ENCODE results near the gene EFNA1.

EFNA1 gene

GRCh38 chr1:155081472-155082300 is 46.0 kb upstream of the EFNA1 start:
- H3K4me3 ChIP-seq (ENCODE audit: low read depth, low read length) = peak overlapping the region; percentile 65
- no peak for DNase-seq (ENCODE audit: low read depth)
- TF ChIP-seq, protein P1, sequence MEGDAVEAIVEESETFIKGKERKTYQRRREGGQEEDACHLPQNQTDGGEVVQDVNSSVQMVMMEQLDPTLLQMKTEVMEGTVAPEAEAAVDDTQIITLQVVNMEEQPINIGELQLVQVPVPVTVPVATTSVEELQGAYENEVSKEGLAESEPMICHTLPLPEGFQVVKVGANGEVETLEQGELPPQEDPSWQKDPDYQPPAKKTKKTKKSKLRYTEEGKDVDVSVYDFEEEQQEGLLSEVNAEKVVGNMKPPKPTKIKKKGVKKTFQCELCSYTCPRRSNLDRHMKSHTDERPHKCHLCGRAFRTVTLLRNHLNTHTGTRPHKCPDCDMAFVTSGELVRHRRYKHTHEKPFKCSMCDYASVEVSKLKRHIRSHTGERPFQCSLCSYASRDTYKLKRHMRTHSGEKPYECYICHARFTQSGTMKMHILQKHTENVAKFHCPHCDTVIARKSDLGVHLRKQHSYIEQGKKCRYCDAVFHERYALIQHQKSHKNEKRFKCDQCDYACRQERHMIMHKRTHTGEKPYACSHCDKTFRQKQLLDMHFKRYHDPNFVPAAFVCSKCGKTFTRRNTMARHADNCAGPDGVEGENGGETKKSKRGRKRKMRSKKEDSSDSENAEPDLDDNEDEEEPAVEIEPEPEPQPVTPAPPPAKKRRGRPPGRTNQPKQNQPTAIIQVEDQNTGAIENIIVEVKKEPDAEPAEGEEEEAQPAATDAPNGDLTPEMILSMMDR (IDR thresholded peaks at IDR 0.05; ENCODE audit: control insufficient read depth, extremely low read depth, insufficient read depth) = no peak

DNA sequence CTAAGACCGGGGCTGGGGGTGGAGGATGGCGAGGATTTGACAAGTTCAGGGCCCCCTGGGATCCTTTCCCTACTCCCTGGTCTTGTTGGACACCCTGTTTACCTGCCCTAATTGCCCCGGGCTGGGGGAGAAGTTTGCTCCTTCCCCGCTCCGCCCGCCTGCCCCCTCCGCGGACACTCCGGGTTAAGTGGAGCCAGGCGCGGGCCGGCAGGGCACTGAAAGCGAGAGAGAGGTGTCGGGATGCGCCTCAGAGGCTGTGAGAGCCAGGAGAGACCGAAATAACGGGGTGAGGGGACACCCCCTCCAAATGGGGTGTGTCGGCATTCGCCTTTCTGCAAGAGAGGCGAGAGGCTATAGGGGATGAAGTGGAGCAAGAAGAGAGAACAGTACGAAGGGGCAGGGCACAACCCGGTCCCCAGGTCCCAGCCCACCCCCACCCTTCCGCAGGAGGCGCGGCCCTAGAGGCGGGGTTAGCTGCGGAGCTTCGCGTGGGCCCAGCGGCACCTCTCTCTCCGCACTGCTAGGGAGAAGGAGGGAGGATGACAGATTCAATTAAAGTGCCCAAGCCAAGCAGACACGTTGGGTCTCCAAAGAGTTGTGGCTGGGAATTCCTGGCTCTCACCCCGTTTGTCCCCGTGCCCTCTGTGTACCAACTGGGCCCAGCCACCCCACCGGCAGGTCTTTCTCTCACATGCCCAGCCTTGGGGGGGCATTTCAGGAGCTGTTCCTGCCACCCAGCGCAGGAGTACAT is 45.2 kb upstream of the EFNA1 start:
- DNase-seq (ENCODE audit: low read depth) = no peak
- H3K4me3 ChIP-seq (ENCODE audit: low read depth, low read length) = peak overlapping the region; percentile 27

DNA sequence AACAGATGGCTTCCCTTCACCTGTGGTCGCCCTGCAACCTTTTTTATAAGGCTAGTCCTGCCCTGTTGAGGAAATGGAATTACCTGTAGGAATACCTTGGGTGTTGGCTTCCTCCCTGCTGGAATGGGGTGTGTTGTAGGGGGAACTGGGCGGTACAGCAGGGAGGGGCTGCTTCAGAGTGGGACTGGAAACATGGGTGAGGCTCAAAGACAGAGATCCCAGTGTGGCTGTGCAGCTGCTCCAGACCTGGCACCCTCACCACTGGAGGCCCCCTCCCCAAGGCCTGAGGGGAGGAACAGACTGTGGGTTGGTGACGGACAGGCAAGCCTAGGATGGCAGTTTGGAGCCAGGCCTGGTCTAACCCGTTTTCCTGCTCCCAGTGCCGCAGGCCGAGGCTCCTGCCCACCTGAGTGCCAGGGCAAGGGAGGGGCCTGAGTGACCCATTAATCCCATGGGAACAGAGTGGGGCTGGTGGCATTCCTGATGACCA is 44.6 kb upstream of the EFNA1 start:
- peak overlapping the region; percentile 27 for H3K4me3 ChIP-seq (ENCODE audit: low read depth, low read length)
- TF ChIP-seq, protein P1 (IDR thresholded peaks at IDR 0.05; ENCODE audit: control insufficient read depth, extremely low read depth, insufficient read depth) = no peak
- DNase-seq (ENCODE audit: low read depth) = peak; percentile 63

More for the DNA sequence above, 45.2 kb upstream of the EFNA1 start:
- TF ChIP-seq, protein P1 (IDR thresholded peaks at IDR 0.05; ENCODE audit: control insufficient read depth, extremely low read depth, insufficient read depth) = no peak

DNA sequence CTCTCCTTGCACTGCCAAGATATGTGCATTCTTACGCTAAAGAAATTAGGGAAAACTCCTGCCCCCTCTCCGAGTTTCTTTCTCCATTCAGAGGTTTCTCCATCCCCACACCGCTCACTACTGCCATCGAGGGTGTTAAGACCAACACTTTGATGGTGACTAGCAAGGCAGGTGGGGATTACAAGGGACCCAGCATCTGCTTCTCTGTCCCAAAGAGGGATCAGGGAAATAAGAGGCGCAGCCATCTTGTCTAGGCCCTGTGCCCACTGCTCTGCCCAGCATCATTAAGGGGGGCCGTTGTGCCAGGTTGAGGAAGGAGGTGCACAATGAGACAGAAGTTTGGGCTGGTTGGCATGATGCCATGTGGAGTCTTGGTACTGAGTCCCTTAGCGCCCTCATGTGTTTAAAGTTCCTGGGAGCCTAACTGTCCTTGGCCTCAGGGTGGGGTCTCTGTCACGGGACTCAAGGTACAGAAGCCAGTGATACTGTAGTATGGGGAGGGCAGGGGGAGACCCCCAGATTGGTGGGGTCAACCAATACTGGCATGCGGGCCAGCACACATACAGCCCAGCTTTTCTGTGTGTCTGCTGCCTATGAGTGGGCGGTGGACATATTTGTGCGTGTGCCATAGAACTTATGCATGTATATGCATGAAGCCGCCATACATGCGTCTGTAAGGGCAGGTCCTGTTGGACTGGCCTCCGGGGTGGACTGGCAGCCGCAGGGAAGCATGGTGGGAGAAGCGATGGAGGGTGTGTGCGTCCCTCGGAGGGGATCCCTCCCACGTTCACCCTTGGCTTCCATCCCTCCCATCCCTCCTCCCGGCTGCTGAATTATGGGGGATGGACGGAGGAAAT is 43.6 kb upstream of the EFNA1 start:
- no peak for DNase-seq (ENCODE audit: low read depth)
- H3K4me3 ChIP-seq (ENCODE audit: low read depth, low read length) = peak overlapping the region; percentile 57
- TF ChIP-seq, protein P1 (IDR thresholded peaks at IDR 0.05; ENCODE audit: control insufficient read depth, extremely low read depth, insufficient read depth) = peak; percentile 62

- TF ChIP-seq, protein P1 (IDR thresholded peaks at IDR 0.05; ENCODE audit: control insufficient read depth, extremely low read depth, insufficient read depth) = peak; percentile 97
- peak overlapping the region; percentile 57 for H3K4me3 ChIP-seq (ENCODE audit: low read depth, low read length)
- peak; percentile 79 for DNase-seq (ENCODE audit: low read depth)
These were observed 42.8 kb upstream of the EFNA1 start for GRCh38 chr1:155084722-155085503.
